ENCODE data around the gene HNRNPH2.
A peak's percentile ranks its signal among the peaks of the same experiment; 100 is the strongest.

Gene HNRNPH2, protein sequence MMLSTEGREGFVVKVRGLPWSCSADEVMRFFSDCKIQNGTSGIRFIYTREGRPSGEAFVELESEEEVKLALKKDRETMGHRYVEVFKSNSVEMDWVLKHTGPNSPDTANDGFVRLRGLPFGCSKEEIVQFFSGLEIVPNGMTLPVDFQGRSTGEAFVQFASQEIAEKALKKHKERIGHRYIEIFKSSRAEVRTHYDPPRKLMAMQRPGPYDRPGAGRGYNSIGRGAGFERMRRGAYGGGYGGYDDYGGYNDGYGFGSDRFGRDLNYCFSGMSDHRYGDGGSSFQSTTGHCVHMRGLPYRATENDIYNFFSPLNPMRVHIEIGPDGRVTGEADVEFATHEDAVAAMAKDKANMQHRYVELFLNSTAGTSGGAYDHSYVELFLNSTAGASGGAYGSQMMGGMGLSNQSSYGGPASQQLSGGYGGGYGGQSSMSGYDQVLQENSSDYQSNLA

DNA sequence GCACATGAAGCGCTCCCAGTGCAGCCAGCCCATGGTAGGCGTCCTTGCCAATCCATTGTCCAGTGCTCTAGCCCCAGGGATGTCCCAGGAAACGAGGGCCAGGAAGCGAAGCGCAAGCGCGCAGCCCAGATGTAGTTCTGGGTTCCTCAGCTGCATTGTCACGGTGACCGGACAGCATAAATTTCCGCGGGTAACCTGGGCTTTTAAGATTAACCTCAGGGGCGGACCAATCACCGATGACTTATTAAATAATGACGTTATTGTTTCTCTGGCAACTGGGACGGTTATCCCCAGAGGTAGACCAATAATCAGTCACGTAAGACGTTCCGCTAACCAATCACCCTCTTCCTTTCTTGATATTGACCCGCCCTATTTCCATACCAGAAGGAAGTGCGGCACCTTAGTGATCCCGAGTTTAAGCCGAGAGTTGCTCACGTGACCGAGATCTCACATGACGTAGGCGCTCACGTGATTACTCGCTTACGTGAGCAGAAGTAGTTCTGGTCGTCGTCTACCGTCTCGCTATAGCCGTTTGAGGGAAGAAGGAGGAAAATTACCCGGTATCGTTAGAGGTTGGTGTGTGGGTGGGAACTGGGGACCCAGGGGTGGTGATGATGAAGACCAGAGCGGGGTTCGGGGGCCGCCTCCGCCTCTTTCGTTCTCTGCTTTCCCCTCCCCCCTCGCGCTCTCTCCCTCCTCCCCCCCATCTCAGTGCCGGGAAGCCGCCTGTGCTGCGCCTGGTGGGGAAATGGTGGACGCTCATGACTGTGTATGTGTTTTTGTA is at the start of gene HNRNPH2, which contains the start of gene GLA:
HNRNPH2 (plus strand) TSS at position 475 of the 784 bp plus-strand sequence. CDS start 3,767 bp downstream, outside the sequence.
GLA (minus strand) TSS at position 178 of the 784 bp plus-strand sequence; CDS start at position 156, 22 bp downstream.
- H3K27me3 ChIP-seq (ENCODE audit: control insufficient read depth, insufficient read depth, low read length), result no peaks in the 10 kb centered on the region
- peaks cover 3% of the 10 kb centered on the region for H3K4me1 ChIP-seq (ENCODE audit: control insufficient read depth, insufficient read depth, low read length)
- no peaks in the 10 kb centered on the region for H3K9me3 ChIP-seq (ENCODE audit: control insufficient read depth, low read length)
- peak within 1 kb of the TSS; percentile 80 for H3K4me3 ChIP-seq (ENCODE audit: low read length)
- H3K9ac ChIP-seq (ENCODE audit: low read length), result peak within 1 kb of the TSS; percentile 93
- H3K36me3 ChIP-seq (ENCODE audit: control insufficient read depth, insufficient read depth, low read length), result no peaks in the 10 kb centered on the region

DNA sequence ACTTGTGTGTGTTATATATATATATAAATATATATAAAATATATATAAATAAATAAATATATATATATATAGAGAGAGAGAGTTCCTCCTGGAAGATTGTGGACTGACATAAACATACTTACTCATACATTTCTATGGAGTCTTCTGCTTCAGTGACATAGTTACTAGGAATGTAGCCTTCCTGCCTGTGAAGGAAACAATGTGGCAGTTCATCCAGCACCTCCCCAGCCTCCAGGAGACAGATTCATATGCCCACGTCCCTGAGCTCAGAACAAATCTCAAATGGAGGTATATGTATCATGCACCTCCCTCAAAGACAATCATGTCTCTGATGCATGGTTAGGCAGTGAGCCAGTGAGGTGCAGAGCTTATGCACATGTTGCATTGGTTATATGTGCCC is 48.1 kb upstream of the HNRNPH2 start:
- H3K9me3 ChIP-seq (ENCODE audit: control insufficient read depth, low read length), result no peaks in the 10 kb centered on the region
- H3K36me3 ChIP-seq (ENCODE audit: control insufficient read depth, insufficient read depth, low read length), result no peaks in the 10 kb centered on the region
- no peak overlapping the region for H3K9ac ChIP-seq (ENCODE audit: low read length)
- H3K27me3 ChIP-seq (ENCODE audit: control insufficient read depth, insufficient read depth, low read length), result no peaks in the 10 kb centered on the region
- H3K4me1 ChIP-seq (ENCODE audit: control insufficient read depth, insufficient read depth, low read length), result no peaks in the 10 kb centered on the region
- no peak overlapping the region for H3K4me3 ChIP-seq (ENCODE audit: low read length)

- no peaks in the 10 kb centered on the region for H3K4me1 ChIP-seq (ENCODE audit: control insufficient read depth, insufficient read depth, low read length)
- no peak overlapping the region for H3K9ac ChIP-seq (ENCODE audit: low read length)
- H3K4me3 ChIP-seq (ENCODE audit: low read length), result no peak overlapping the region
- H3K9me3 ChIP-seq (ENCODE audit: control insufficient read depth, low read length), result no peaks in the 10 kb centered on the region
- no peaks in the 10 kb centered on the region for H3K36me3 ChIP-seq (ENCODE audit: control insufficient read depth, insufficient read depth, low read length)
- no peaks in the 10 kb centered on the region for H3K27me3 ChIP-seq (ENCODE audit: control insufficient read depth, insufficient read depth, low read length)
Measured at GRCh38 chrX:101360390-101360789, 47.6 kb upstream of the HNRNPH2 start.

DNA sequence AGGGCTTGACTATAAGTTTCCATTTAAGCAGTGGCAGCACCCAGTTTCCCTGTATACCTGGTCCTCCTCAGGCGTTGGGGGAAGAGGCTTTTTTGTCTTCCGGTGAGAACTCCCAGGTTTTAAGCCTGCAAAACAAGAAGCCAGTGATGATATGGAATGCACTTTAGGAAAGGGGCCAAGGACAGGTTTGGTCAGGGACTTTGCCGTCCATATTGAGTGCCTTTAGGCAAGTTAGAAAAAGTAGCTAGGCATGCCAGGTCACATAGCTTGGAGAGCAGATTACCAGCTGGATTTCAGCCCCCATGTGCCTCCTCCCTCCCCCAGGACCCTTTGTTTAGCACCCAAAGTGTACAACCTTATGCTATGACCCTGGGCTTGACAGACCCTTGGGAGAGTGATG is 45.9 kb upstream of the HNRNPH2 start:
- Histone ChIP-seq H3K27me3 (ENCODE audit: control insufficient read depth, insufficient read depth, low read length) (no peaks in the 10 kb centered on the region), H3K36me3 (ENCODE audit: control insufficient read depth, insufficient read depth, low read length) (no peaks in the 10 kb centered on the region), H3K9me3 (ENCODE audit: control insufficient read depth, low read length) (no peaks in the 10 kb centered on the region), H3K4me1 (ENCODE audit: control insufficient read depth, insufficient read depth, low read length) (no peaks in the 10 kb centered on the region), H3K4me3 (ENCODE audit: low read length) (no peak overlapping the region), H3K9ac (ENCODE audit: low read length) (no peak overlapping the region)

- Histone ChIP-seq H3K9me3 (ENCODE audit: control insufficient read depth, low read length) (no peaks in the 10 kb centered on the region), H3K9ac (ENCODE audit: low read length) (no peak overlapping the region), H3K36me3 (ENCODE audit: control insufficient read depth, insufficient read depth, low read length) (no peaks in the 10 kb centered on the region), H3K27me3 (ENCODE audit: control insufficient read depth, insufficient read depth, low read length) (no peaks in the 10 kb centered on the region), H3K4me3 (ENCODE audit: low read length) (no peak overlapping the region), H3K4me1 (ENCODE audit: control insufficient read depth, insufficient read depth, low read length) (no peaks in the 10 kb centered on the region)
Measured at GRCh38 chrX:101362757-101363156, 45.3 kb upstream of the HNRNPH2 start.

GRCh38 chrX:101365301-101365795 is 42.7 kb upstream of the HNRNPH2 start:
- Histone ChIP-seq H3K9ac (ENCODE audit: low read length) (no peak overlapping the region), H3K4me1 (ENCODE audit: control insufficient read depth, insufficient read depth, low read length) (no peaks in the 10 kb centered on the region), H3K36me3 (ENCODE audit: control insufficient read depth, insufficient read depth, low read length) (no peaks in the 10 kb centered on the region), H3K9me3 (ENCODE audit: control insufficient read depth, low read length) (no peaks in the 10 kb centered on the region), H3K4me3 (ENCODE audit: low read length) (no peak overlapping the region), H3K27me3 (ENCODE audit: control insufficient read depth, insufficient read depth, low read length) (no peaks in the 10 kb centered on the region)

DNA sequence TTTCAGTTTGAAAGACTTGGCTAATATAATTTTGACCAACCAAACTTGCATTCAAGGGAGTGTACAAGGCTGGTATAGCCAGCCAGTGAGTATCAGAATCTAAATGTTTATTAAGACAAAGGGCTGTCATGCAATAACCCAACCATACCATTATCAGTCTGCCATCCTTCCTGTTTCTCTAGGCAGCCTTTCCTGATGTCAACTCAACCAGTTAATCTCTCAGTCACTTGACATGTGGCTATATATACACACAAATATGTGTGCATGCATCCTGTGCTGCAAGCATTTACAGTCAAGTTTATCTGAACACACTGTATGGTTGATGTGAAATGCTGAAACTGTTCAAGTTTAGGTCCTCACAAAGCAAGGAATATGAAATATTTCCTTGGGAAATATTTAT is 39.2 kb upstream of the HNRNPH2 start:
- no peak overlapping the region for H3K4me3 ChIP-seq (ENCODE audit: low read length)

DNA sequence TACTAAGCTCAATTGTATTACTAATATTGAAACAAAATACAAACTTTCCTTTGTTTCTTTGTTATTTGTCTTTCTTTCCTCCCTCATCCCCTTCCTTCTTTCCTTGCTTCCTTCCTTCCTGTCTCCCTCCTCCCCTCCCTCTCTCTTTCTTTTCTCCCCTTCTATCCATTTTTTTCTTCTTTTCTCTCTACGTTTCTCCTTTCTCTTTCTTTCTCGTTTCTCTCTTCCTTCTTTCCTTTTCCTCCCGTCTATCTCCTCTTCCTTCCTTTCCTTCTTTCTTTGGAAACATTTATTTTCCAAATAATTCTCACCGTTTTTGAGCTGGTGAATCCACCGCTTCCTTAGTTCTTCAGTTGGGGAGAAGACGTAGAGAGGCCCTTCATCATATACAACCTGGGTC is 38.3 kb upstream of the HNRNPH2 start:
- Histone ChIP-seq H3K36me3 (ENCODE audit: control insufficient read depth, insufficient read depth, low read length) (no peaks in the 10 kb centered on the region), H3K4me3 (ENCODE audit: low read length) (no peak overlapping the region), H3K9me3 (ENCODE audit: control insufficient read depth, low read length) (no peaks in the 10 kb centered on the region), H3K9ac (ENCODE audit: low read length) (no peak overlapping the region), H3K4me1 (ENCODE audit: control insufficient read depth, insufficient read depth, low read length) (no peaks in the 10 kb centered on the region), H3K27me3 (ENCODE audit: control insufficient read depth, insufficient read depth, low read length) (no peaks in the 10 kb centered on the region)

More for the DNA sequence above, 39.2 kb upstream of the HNRNPH2 start:
- Histone ChIP-seq H3K27me3 (ENCODE audit: control insufficient read depth, insufficient read depth, low read length) (no peaks in the 10 kb centered on the region), H3K36me3 (ENCODE audit: control insufficient read depth, insufficient read depth, low read length) (no peaks in the 10 kb centered on the region), H3K9me3 (ENCODE audit: control insufficient read depth, low read length) (no peaks in the 10 kb centered on the region), H3K4me1 (ENCODE audit: control insufficient read depth, insufficient read depth, low read length) (no peaks in the 10 kb centered on the region), H3K9ac (ENCODE audit: low read length) (no peak overlapping the region)

DNA sequence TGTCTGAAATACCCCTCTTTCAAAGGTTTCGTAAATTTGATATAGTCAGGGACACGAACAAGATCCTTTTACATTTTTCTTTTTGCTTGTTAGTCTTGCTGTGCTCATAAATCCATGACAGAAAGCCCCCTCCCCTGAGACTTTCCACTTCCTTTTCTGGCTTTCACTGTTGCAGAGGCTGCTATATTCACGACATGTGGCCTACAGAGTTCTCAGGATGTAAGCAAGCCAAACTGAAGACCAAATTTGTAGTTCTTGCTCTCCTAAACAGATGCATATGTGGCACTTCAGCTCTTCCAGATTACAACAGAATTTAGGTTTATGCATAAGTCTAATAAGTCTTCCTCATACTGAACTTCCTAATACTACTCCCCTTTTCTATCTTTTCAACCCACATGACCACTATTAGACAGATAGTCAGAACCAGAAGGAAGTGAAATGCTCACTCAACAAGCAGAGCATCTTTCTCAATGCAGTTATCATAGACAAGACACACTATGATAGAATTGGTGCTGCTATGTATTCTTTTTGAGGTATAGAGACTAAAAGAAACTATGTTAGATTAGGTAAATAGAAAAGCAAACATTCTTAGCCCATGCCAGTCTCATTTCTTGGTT is 37.0 kb upstream of the HNRNPH2 start:
- Histone ChIP-seq H3K9me3 (ENCODE audit: control insufficient read depth, low read length) (no peaks in the 10 kb centered on the region), H3K4me3 (ENCODE audit: low read length) (no peak overlapping the region), H3K36me3 (ENCODE audit: control insufficient read depth, insufficient read depth, low read length) (no peaks in the 10 kb centered on the region), H3K9ac (ENCODE audit: low read length) (no peak overlapping the region), H3K27me3 (ENCODE audit: control insufficient read depth, insufficient read depth, low read length) (no peaks in the 10 kb centered on the region), H3K4me1 (ENCODE audit: control insufficient read depth, insufficient read depth, low read length) (no peaks in the 10 kb centered on the region)

- H3K4me3 ChIP-seq (ENCODE audit: low read length), result no peak overlapping the region
- H3K36me3 ChIP-seq (ENCODE audit: control insufficient read depth, insufficient read depth, low read length), result no peaks in the 10 kb centered on the region
- H3K4me1 ChIP-seq (ENCODE audit: control insufficient read depth, insufficient read depth, low read length), result no peaks in the 10 kb centered on the region
- H3K27me3 ChIP-seq (ENCODE audit: control insufficient read depth, insufficient read depth, low read length), result no peaks in the 10 kb centered on the region
- no peaks in the 10 kb centered on the region for H3K9me3 ChIP-seq (ENCODE audit: control insufficient read depth, low read length)
- H3K9ac ChIP-seq (ENCODE audit: low read length), result no peak overlapping the region
Measured at GRCh38 chrX:101377547-101377946, 30.5 kb upstream of the HNRNPH2 start.

GRCh38 chrX:101383679-101384205 is 24.3 kb upstream of the HNRNPH2 start:
- Histone ChIP-seq H3K9me3 (ENCODE audit: control insufficient read depth, low read length) (no peaks in the 10 kb centered on the region), H3K36me3 (ENCODE audit: control insufficient read depth, insufficient read depth, low read length) (no peaks in the 10 kb centered on the region), H3K4me3 (ENCODE audit: low read length) (no peak overlapping the region), H3K9ac (ENCODE audit: low read length) (no peak overlapping the region), H3K4me1 (ENCODE audit: control insufficient read depth, insufficient read depth, low read length) (no peaks in the 10 kb centered on the region), H3K27me3 (ENCODE audit: control insufficient read depth, insufficient read depth, low read length) (no peaks in the 10 kb centered on the region)
